RCC 7860 (cell line): ENCODE data around the gene EDIL3.
"Not testable (repeated sequence)": the region's sequence is repeated elsewhere in the genome, so short reads cannot be mapped to it uniquely, and the experiment has no call there.

Experiments
- DNase-seq: peaks from one replicate; pipeline ENCODE4 v3.0.0-alpha.2; 2015; ENCODE audit warnings: low spot score
- FAIRE-seq: peaks from 2 replicates; lab custom pipeline; 2012; peaks lifted over from hg19 to GRCh38; lab: Jason Lieb, UNC

The EDIL3 gene

GRCh38 chr5:84202136-84202535 is 182.5 kb downstream of the EDIL3 start:
- no peak for FAIRE-seq
- no peak for DNase-seq

GRCh38 chr5:84197538-84197937 is 187.1 kb downstream of the EDIL3 start:
- FAIRE-seq (no peak), DNase-seq (no peak)

GRCh38 chr5:84191281-84191680 is 193.4 kb downstream of the EDIL3 start:
- no peak for FAIRE-seq
- no peak for DNase-seq

- FAIRE-seq (no peak), DNase-seq (no peak)
Observed at GRCh38 chr5:84184857-84185256, 199.8 kb downstream of the EDIL3 start.

GRCh38 chr5:84181093-84181492 is 203.6 kb downstream of the EDIL3 start:
- DNase-seq, result no peak
- FAIRE-seq, result no peak

GRCh38 chr5:84168841-84169240 is 215.8 kb downstream of the EDIL3 start:
- DNase-seq (no peak), FAIRE-seq (no peak)

- no peak for DNase-seq
- no peak for FAIRE-seq
Observed at GRCh38 chr5:84163671-84164070, 221.0 kb downstream of the EDIL3 start.

- no peak for FAIRE-seq
- DNase-seq, result no peak
Observed at GRCh38 chr5:84162695-84163094, 222.0 kb downstream of the EDIL3 start.

- not testable (repeated sequence) for DNase-seq, FAIRE-seq
Observed at GRCh38 chr5:84160650-84161049, 224.0 kb downstream of the EDIL3 start.

- DNase-seq (no peak), FAIRE-seq (no peak)
Observed at GRCh38 chr5:84149094-84149493, 235.6 kb downstream of the EDIL3 start.

GRCh38 chr5:84148651-84149050 is 236.0 kb downstream of the EDIL3 start:
- FAIRE-seq (no peak), DNase-seq (no peak)

GRCh38 chr5:84137541-84137940 is 247.1 kb downstream of the EDIL3 start:
- FAIRE-seq, result no peak
- DNase-seq, result no peak

- FAIRE-seq (no peak), DNase-seq (no peak)
Observed at GRCh38 chr5:84131372-84131771, 253.3 kb downstream of the EDIL3 start.

GRCh38 chr5:84130006-84130580 is 254.6 kb downstream of the EDIL3 start:
- FAIRE-seq, result no peak
- DNase-seq, result no peak

GRCh38 chr5:84125216-84125615 is 259.5 kb downstream of the EDIL3 start:
- FAIRE-seq (no peak), DNase-seq (no peak)

- no peak for FAIRE-seq
- DNase-seq, result no peak
Observed at GRCh38 chr5:84119252-84119651, 265.4 kb downstream of the EDIL3 start.

GRCh38 chr5:84118551-84118950 is 266.1 kb downstream of the EDIL3 start:
- no peak for FAIRE-seq
- DNase-seq, result no peak

GRCh38 chr5:84115727-84116126 is 269.0 kb downstream of the EDIL3 start:
- DNase-seq, result no peak
- no peak for FAIRE-seq

- FAIRE-seq, result no peak
- DNase-seq, result no peak
Observed at GRCh38 chr5:84113246-84114105, 271.2 kb downstream of the EDIL3 start.

- no peak for DNase-seq
- no peak for FAIRE-seq
Observed at GRCh38 chr5:84092738-84093137, 291.9 kb downstream of the EDIL3 start.

- FAIRE-seq (no peak), DNase-seq (no peak)
Observed at GRCh38 chr5:84091127-84091799, 293.4 kb downstream of the EDIL3 start.

GRCh38 chr5:84088996-84089395 is 295.7 kb downstream of the EDIL3 start:
- FAIRE-seq (no peak), DNase-seq (no peak)
